ENCODE results near the gene FAM180B. TPM values are rescaled to one million over a fixed set of nuclear protein-coding genes. Genes with fewer than 3 reads are reported as not detected.
A peak's percentile ranks its signal among the peaks of the same experiment; 100 is the strongest.

The FAM180B gene
- total RNA-seq, 1 donor from 2014 or later: not detected

DNA sequence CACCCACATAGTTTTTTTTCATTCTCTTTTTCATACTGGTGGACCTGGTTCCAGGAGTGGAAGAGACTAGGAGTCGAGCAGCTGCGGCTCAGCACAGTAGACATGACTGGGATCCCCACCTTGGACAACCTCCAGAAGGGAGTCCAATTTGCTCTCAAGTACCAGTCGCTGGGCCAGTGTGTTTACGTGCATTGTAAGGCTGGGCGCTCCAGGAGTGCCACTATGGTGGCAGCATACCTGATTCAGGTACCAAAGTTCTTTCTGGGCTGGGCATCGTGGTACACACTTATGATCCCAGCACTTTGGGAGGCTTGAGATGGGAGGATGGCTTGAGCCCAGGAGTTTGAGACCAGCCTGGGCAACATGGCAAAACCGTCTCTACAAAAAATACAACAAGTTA, 16.8 kb upstream of the FAM180B start:
- no peak for DNase-seq

DNA sequence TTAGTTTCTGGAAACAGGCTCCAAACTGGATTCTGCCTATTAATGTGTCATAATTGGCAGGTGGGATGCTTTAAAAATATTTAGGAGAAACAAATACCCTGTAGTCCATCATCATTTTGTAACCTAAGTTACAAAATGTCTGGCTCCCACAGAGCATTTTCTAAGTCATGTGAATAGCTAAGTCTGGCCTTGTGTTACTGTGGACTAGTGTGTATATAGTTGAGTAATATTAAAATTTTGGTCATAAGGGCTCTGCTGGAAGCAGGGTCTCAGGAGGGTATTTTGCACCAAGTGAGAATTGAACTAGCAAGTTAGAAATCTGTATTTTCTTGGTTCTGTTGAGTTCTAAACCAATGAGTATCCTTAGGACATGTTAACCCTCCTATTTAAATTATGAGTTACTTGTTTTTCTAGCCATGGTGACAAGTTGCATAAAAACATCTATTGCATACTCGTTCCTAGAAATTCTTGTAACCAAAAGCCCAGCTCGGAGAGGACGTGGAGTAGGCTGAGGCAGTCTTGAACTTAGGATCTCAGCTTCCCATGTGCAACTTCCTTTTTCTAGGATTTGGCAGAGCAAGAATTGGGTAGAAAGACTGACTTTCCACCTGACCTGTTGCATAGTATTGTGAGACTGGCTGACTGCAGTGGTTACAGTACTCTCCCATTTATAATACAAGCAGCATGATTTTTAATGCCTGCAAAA, 15.7 kb upstream of the FAM180B start:
- no peak for DNase-seq

DNA sequence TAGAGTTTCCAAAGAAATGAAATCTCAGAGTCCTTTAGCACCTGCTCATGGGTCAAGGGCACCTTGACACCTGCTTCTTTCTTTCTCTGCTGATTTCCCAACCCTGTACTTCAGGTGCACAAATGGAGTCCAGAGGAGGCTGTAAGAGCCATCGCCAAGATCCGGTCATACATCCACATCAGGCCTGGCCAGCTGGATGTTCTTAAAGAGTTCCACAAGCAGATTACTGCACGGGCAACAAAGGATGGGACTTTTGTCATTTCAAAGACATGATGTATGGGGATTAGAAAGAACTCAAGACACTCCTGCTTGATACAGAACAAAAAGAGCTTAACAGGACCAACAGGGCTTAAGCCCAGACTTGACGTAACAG, 15.1 kb upstream of the FAM180B start:
- DNase-seq: no peak

DNA sequence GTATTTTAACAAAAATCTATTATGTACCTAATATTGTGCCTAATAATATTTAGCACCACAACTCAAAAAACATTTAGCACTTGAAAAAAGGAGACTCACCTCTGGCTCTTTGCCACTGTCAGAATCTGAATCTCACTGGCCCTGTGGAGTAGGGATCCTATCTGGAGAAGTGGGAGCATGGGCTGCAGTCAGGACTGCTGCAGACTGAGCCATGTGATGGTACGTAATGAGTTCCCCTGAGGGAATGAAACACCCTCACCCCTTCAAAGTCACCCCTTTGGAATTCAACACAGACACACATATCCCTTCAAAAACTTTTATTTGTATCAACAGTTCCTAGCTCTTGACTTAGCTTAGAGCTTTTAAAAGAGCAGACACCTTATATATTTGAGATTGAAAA, 14.6 kb upstream of the FAM180B start:
- no peak for DNase-seq

DNA sequence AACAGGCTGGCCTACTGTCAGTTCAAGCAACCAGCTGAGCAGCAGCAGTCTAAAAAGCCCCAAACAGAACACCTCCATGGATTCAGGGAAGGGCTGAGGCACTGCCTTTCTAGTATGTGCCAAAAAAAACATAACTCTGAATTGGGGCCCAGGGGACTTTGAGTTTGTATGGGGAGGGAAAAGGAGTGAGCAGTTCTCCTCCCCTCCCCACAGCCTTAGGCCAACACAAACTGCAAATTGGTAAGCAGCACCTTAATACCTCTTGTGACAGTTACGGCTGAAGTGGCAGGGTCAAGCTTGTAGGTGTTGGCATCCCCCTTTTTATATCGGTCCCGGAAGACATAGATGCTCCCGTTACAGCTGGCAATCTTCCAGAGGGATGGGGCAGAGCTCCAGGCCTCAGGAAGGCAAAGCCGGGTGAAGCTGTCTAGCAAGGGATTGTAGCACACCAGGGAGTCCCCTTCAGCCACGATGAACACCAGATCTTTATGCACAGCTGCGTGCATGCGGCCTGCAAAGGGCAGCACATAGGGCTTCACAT, 13.7 kb upstream of the FAM180B start:
- no peak for DNase-seq

DNA sequence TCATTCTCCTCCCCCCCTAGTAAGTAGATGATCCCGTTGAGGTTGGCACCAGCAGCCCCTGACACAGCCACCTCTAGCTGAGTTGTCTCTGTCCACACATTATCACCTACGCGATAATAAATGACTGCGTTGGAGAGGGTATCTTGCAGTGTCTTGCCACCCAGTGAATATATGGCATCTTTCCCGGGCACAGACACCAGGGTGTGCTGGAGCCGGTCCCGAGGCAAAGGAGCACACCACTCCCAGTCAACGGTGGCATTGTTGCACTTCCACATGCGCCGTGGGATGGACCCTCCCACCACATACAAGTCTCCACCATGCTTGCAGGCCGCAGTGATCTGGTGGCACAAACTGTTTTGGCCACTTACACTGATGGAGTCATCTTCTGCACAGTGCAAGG, 13.2 kb upstream of the FAM180B start:
- DNase-seq: no peak

DNA sequence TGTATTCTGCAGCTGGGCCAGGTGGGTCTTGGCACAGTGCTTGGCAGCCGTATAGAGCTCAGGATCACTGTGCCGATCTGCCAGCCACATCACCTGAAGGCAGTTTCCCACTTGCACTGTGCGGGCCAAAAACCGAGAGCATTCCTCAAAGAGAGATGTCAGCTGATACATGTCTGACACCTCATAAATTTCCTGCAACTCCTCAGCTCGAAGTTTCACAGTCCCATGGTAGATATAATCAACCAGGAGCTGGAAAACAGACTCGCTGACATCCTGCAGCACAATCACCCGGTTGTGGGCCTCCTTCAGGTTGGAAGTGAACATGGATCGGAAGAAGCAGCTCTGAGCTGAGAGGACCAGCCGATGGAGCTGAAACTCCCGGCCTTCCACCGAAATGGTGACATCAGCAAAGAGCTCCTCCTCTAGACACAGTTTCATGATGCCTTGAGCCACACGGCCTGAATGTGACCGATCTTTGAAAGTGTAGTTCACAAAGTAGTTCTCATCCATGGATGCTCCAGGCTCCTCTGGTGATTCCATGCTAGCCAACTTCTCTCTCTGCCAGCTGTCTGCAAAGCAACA, 8.9 kb upstream of the FAM180B start:
- DNase-seq: no peak

DNA sequence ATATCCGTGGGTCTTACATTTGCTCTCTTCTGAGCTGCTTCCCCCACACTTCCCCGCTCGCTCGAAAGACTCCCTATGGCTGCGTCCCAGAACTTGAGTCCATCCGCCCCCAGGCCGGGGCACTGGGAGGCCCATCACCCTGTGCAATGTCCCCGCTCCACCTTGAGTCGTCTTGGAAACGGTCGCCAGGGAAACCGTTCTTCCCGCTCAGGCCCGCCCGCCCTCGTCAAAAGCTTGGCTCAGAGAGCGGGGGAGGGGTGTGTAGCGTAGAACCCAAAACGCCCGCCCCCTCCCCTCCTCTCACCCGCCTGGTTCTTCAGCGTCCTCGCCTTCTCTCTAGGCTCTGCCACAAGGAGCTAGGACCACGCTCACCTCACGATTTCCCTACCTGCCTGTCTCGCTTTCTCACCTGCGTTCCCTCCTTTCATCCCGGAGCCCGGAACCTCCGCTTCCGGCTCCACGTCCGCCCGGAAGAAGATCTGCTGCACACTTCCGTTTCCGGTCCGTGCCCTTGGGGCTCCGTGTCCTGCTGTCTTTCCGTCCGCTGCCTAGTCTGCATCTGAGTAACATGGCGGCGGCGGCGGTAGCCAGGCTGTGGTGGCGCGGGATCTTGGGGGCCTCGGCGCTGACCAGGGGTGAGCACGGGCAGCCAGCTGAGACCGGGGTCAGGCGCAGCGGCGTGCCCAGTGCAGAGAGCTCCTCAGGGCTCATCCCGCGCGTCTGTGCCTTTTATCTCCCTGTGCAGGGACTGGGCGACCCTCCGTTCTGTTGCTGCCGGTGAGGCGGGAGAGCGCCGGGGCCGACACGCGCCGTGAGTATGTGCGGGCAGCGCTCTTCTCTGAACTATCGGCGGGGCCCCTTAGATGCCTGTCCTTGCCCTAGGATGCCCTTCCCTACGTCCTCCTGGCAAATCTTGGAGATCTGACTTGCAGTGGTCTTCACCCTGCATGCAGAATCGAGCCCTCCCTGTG, 7.7 kb upstream of the FAM180B start, which contains the start of the genes KBTBD4 and NDUFS3:
Gene KBTBD4, minus strand, starts transcription at position 447 of the 971 bp plus-strand sequence. Its CDS starts 19 bp downstream, at position 428.
Gene NDUFS3, plus strand, starts transcription at position 551 of the 971 bp plus-strand sequence. Its CDS starts 18 bp downstream, at position 569.
- DNase-seq: peak; percentile 89

DNA sequence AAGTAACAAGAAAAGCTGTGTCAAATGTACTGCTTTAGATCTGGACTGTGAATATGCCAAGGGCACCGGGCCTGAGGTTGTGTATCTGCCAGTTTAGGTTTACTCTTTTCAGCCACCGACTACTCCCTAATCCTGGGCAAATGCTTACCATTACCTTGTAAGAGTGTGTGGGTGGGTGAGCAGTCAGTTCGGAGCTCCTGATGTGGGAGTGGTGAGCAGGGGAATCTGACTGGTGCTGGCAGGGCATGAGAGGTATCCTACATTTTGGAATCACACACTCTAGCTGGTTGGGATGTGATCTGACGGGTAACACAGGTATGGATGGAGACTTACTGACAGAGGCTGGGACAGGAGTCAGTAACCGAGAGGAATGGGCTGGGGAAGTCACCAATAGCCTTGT, 2.6 kb upstream of the FAM180B start:
- no peak for DNase-seq

DNA sequence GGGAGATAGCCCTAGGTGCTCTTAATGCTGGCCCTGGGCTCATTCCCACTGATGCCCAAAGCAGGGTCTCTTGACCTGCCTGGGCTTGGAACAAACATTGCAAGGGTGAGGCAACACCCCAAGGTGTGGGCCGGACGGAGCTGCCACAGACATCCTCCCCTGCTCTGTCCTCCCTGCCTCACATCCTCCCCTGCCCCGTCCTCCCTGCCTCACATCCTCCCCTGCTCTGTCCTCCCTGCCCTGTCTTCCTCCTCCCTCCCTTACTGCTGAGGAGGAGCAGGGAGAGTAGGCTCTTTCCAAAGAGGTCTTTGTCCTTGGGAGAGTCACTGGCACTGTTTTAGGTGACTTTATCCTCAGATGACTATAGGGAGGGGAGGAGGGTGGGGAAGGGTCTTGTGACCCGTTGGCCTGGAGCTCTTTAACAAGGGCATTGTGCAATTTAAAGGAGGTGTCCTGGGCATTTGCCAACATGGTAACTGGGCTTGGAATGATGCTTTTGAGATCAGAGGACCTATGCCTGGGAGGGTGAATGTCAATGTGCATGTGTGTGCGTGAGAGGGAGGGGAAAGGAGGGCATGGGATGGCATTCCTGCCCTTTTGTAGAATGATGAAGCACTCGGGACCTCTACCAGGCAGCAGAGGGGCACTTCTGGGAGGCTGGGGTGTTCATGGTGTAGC, 700 bp downstream of the FAM180B start:
- no peak for DNase-seq

DNA sequence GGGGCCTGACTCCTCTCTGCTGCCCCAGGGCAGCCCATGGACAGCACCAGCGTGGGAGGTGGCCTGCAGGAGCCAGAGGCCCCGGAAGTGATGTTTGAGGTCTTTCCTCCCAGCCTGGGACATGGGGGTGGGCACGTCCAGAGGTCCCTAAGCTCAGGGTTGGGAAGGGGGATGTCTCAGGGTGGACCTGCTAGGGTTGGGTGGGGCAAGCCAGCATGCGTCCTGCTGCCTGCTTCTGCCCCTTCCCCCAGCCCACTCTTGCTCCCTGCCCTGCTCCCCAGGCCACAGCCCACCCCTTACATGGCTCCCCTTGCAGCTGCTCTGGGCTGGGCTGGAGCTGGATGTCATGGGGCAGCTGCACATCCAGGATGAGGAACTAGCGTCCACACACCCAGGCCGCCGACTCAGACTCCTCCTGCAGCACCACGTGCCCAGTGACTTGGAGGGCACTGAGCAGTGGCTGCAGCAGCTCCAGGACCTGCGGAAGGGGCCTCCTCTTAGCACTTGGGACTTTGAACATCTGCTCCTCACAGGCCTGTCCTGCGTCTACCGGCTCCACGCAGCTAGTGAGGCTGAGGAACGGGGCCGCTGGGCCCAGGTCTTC, 1.3 kb downstream of the FAM180B start:
- no peak for DNase-seq

DNA sequence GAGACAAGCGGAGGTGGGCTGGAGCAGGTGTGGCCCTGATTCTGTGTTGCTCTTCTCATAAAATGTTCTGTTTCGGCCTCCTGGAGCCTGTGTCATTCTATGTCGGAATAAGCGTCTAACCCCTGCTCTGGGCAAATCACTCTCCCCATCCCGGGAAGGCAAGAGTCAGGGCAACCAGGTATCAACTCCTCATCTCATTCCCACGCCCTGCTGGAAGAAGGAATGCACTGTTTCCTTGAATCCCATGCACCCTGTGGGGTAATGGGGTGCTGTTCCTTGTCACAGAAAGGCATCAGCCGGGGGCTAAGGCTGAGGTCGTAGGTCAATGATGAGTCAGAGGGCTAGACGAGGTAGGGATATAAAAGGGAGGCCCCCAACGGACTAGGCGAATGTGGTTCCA, 2.6 kb downstream of the FAM180B start:
- no peak for DNase-seq

DNA sequence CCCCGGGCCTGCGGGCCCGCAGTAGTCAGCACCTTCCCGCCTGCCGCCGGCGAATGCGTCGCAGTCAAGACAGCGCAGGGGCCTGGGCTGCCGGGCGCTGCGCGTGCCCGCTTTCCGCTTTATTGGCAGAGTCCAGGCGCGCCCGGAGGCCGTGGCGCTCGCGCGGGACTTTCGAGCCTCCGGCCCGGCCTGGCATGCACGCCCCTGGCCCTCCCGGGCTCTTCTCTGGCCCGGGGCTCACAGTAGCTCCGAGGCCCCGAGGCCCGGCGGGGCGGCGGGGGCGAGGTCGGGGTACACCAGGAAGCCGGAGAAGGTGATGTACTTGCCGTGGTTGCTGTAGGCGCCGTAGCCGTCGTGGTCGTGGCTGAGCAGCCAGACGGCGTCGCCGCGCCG, 3.1 kb downstream of the FAM180B start:
- DNase-seq: no peak

DNA sequence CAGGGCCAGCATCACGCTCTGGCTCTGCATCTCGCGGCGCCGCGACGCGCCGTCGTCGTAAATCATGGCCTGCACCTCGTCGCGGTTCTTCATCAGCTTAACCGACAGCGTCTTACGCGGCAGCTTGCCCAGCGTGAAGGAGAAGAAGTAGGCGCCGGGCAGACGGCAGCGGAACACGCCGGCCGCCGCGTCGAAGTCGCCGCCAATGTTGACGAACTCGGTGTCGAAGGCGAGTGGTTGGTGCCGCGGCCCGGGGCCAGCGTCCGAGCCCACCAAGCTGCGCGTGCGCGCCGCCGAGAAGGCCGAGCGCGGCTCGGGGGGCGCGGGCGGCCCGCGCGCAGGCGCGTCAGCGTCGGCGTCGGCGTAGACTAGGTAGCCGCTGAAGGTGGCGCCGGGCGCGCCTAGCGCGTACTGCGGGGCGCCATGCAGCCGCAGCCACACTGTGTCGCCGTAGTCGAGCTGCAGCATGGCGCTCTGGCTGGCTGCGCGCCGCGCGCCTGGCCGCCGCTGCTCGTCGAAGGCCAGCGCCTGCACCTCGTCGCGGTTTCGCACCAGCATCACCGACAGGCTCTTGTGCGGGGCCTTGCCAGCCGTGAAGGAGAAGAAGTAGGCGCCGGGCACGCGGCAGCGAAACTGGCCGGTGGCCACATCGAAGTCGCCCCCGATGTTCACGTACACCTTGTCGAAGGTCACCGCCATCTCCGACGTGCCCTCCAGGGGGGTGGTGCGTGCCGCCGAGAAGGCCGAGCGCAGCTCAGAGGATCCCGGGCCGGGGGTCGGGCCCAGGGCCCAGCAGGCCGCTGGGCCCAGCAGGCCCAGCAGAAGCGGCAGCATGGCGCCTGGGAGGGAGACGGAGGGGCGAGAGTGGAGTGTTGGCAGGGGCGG, 3.7 kb downstream of the FAM180B start:
- DNase-seq: no peak

DNA sequence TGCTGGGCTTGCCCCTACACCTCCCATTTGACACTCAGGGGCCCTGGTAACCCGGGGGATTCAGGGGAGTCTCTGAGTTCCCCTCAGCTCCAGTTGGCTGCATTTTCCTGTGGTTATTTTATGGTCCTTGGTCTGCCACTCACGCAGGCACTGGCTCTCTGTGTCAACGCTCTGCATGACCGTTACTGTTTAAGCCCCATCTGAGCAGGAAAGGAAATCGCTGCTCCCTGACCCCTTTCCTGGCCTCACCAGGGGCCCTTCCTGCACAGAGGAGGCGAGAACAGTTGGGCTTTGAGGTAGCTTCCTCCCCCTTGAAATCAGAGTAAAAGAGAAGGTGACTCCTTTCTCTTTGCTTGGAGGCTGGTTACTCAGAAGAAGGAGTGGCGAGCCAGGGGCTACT, 5.3 kb downstream of the FAM180B start:
- DNase-seq: peak; percentile 91

DNA sequence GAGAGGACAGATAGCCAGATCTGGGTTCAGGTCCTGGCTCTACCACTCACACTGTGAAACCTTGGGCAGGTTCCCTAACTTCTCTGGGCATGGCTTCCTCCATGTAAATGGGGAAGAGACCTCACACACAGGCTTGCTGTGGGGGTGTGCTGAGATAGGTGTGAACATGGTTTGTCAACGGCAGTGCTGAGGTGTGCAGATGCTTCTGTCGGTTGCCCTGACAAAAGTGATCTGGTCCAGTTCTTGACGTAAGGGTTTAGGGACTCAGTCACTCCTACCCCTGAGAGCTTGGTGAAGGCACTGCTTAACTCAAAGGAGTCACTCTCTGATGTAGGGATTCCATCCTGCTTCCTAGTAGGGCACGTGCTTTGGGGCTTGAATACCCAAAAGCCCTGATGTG, 5.8 kb downstream of the FAM180B start:
- peak; percentile 27 for DNase-seq

DNA sequence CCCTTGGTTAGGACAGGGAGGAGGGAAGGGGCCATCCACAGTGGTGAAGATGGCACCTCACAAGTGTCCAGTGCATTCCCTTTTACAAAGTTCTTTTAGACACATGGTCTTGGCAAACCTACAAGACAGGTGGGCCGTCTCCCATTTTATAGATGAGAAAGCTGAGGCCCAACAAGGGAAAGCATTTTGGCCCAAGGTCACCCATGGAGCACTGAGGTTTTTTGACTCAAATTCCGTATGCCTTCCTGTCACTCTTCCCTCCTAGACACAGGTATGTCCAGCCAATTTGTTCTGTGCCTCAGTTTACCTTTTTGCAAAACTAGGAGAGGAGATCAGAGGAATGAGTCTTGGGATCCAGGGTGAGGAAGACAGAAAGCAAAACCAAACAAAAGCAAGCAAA, 6.5 kb downstream of the FAM180B start:
- no peak for DNase-seq

DNA sequence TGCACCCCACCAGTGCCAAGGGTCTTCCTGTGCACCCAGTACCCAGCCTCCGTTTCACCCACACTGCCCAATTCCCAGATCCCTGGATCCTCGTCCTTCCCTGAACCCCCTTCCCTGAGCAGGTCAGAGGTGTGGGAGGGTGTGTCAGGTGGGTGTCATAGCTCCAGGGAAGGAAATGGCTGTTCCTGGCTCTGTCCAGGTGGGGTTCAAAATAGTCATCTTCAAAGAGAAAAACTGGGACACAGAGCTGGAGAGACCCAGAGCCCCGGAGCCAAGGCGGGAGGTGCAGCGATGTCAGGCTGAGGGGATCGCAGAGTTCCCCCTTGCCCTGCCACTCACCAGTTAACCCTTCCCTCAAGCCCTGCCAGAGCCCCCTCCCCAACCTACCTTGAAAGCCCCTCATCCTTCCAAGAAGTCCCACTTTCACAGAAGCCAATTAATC, 7.0 kb downstream of the FAM180B start:
- DNase-seq: no peak

DNA sequence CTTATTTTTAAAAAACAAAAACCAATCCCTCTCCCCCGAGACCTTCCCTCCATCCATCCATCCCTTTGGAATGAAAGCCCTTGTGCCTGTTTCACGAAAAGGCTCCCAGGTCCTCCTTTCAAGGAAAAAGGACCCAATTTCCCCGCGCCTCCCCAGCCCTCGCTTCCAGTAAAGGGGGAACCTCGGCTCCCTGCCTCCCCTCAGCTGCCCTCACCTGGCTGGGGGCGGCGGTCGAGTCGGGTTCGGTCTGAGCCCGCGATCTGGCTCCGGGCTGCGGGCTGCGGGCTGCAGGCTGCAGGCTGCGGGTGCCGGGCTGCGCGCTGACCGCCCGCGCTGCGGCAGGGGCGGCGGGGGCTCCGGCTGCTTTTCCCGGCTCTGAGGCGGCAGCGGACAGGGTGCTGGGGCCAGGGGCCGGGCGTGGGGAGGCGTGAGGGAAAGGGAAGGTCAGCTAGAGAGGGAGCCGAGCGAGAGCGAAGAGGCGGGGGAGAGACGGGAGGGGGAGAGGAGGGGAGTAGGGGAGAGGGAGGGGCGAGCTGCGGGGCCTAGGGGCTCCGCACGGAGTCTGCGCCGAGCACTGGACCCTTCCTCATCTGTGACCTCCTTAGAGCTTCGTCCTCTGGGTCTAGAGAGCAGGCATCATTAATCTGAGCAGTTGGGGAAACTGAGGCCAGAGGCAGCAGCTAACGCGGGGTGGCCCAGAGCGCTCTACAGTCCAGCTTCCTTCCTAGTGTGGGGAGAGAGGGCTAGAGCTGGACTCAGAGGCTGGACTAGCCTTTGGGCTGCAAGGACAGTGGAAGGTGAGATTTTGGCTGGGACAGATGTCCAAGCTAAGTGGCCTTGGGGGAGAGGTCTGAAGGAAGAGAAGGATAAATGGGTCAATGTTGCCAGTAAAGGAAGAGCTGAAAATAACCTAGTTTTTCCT, 7.7 kb downstream of the FAM180B start, which contains the start of gene C1QTNF4:
Gene C1QTNF4, minus strand, starts transcription at position 478 of the 922 bp plus-strand sequence. CDS start 3,601 bp downstream, outside the sequence.
- no peak for DNase-seq

DNA sequence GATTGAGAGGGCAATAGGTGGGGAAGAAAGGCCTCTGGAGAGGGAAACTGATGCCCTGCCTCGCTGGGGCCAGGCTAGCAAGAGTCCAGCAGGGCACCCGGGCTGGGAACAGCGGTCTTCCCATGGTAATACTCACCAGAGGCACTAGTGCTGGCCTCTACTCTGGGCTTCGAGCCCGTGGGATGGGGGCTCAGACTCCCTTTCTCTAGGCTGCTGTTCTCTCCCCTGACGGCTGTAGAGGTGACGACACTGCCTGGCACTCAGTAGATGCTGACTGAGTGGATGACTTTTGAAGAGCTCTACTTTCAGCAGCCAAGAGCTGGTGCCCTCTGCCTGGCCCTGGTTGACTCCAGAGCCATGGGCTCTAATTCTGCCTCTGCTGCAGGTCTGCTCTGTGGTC, 8.6 kb downstream of the FAM180B start:
- no peak for DNase-seq
